ENCODE measurements around the gene SDCCAG8.

The SDCCAG8 gene

DNA sequence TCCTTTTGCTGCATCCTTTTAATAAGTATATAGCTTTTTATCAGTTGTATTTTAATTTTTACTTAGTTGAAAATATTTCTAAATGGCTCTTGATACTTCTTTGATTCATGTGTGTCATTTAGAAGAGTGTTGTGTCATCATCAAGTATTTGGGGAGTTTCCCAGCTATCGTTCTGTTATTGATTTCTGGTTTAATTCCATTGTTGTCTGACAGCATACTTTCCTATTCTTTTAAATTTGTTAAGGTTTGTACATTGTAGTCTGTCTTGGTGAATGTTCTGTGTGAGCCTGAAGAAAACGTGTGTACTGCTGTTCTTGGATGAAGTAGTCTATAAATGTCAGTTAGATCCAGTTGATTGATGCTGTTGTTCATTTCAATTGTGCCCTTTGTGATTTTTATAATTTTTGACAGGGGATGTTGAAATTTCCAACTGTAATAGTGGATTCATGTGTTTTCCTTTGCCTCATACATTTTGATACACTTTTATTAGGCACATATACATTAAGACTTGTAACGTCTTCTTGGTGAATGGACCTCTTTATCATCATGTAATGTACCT is 24.8 kb downstream of the SDCCAG8 start:
- DNase-seq (ENCODE audit: low read depth in 2 of 3, low spot score in 1 of 3) = no peak

DNA sequence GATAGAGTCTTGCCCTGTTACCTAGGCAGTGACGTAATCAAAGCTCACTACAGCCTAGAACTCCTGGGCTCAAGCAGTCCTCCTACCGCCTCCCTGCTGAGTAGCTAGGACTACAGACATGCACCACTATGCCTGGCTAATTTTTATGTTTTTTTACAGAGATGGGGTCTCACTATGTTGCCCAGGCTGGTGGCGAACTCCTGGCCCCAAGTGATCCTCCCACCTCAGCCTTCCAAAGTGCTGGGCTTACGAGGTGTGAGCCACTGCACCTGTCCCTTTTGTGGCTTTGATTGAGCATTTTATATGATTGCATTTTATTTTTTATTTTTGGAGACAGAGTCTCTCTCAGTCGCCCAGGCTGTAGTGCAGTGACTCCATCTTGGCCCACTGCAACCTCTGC is 25.8 kb downstream of the SDCCAG8 start:
- DNase-seq (ENCODE audit: low read depth in 2 of 3, low spot score in 1 of 3) = no peak

DNA sequence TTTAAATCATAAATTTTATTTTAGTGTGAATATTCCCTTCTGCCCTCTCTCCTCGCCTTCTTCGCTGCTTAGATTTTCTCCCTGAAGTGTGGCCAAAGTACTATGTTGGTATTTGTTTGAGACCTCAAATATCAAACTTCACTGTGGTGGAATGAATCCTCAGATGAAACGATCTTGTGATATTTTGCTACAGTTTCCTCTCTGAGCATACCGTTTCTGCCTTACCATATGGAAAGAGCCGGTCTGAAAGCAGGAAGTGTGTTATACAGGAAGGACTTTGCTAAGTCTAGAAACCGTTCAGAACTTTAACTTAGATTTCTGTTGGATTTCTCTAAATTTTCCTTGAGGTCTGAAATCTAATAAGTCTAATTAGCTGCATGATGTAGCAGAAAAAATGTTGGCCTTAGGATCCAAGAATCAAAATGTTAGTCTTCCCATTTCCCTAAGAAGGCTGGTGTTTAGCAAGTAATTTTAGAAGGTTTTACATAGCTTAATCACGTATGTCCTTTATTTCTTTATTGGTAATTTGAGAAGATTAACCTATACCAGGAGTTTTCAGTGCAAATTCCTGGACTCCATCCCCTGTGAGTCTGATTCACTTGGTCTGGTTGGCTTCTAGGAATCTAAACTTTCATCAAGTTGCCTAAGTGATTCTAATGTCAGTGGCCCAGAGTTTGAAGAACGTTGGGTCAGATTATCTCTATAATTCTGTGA is 30.7 kb downstream of the SDCCAG8 start:
- DNase-seq (ENCODE audit: low read depth in 2 of 3, low spot score in 1 of 3) = no peak

- DNase-seq (ENCODE audit: low read depth in 2 of 3, low spot score in 1 of 3) = no peak
Observed at GRCh38 chr1:243287123-243287460, 31.3 kb downstream of the SDCCAG8 start.

DNA sequence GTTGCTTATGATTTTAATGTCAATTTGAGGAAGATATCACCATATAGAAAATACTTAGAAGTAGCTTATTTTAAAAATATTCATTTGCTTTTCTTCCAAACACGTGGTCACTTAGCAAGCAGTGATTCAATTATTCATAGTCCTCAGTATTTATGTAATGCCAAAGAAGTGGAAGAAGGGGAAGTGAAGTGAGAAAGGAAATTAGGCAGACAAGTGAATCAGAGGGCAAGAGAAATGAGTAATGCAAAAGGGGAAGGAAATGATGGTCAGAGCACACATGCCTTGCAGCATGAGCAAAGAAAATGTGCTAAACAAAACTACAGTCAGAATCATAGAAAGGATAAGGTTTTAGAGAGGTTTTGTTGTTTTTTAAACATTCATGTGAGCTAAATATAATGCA is 31.8 kb downstream of the SDCCAG8 start:
- DNase-seq (ENCODE audit: low read depth in 2 of 3, low spot score in 1 of 3) = no peak

GRCh38 chr1:243288062-243288461 is 32.2 kb downstream of the SDCCAG8 start:
- no peak for DNase-seq (ENCODE audit: low read depth in 2 of 3, low spot score in 1 of 3)

GRCh38 chr1:243291292-243291691 is 35.5 kb downstream of the SDCCAG8 start:
- DNase-seq (ENCODE audit: low read depth in 2 of 3, low spot score in 1 of 3) = no peak

DNA sequence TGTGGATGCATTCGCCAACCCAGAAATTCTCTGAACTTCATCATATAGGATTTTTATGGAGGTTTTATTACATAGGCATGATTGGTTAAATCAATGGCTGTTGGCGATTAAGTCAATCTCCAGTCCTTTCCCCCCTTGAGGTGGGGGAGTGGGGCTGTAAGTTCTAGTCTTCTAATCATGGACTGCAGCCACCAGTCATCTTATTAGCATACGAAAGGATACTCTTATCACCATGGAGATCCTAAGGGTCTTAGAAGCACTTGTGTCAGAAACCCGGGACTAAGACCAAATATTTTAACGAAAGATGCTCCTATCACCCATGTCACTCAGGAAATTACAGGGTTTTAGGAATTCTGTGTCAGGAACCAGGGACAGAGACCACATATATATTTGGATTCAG is 36.3 kb downstream of the SDCCAG8 start:
- no peak for DNase-seq (ENCODE audit: low read depth in 2 of 3, low spot score in 1 of 3)

GRCh38 chr1:243293941-243294722 is 38.3 kb downstream of the SDCCAG8 start:
- no peak for DNase-seq (ENCODE audit: low read depth in 2 of 3, low spot score in 1 of 3)

DNA sequence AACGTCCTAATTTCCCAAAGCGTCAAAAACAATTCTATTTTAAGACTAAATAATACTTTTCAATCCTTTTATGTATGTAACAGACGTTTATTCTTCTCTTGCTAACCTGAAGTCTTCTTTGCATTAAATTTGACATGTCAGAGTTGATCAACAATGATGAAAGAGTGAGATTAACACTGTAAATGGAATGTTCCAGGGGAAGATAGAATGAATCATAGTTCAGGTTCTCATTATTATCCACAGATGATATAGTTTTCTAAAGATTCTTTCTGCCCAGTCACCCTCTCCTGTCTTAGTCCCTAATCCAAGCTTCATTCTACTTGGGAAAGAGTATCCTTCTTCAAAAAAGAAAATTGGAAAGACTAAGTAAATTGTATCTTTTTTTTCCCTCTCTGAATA is 38.9 kb downstream of the SDCCAG8 start:
- no peak for DNase-seq (ENCODE audit: low read depth in 2 of 3, low spot score in 1 of 3)

- no peak for DNase-seq (ENCODE audit: low read depth in 2 of 3, low spot score in 1 of 3)
Observed at GRCh38 chr1:243299069-243299468, 43.2 kb downstream of the SDCCAG8 start.

- no peak for DNase-seq (ENCODE audit: low read depth in 2 of 3, low spot score in 1 of 3)
Observed at GRCh38 chr1:243301059-243301458, 45.2 kb downstream of the SDCCAG8 start.

DNA sequence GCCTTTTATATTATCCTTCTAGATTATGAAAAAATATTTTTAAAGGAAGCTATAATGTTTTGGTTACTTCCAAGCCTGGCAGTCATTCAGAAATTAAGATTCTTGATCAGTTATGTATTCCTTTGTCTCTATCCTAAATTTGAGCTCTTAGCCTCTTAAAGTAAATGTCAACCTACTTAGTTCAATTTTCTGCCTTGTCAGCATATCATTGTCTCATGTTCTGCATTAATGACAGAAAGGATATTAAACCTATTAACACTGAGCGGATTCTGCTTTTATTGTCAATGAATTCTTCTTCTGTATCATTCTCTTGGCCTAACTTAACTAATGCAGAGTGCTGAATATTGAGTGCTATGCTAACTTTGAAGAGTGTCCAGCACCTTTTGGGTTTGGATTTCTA is 56.0 kb downstream of the SDCCAG8 start:
- no peak for DNase-seq (ENCODE audit: low read depth in 2 of 3, low spot score in 1 of 3)

DNA sequence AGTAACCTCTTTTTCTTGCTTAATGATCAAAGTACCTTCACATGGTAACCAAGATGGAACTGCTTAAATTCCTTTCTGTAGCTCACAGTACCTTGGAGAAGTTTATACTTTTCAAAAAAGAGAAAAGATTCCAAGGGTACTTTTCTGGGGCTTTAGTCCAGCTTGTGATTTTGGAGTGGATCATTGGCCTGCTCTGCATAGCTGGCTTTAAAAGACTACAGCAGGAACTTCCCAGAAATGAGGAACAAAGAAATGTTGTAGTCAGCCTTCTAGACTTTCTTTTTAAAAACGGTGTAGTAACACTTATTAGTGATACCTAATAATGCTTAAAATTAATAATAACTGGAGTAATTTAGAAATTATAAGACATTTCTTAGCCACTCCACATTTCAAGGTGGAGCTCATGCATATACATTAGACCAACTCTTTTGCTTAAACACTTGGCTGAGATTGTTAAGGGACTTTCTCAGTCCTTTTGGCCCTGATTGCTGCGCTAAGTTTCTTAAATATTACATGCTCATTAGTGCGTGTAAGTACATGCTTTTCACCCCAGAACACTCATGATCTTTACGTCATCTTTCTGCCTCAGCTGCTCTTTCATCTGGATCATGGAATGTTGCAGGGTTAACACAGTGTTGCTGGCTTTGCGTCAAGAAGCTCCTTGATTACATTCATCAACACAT is 57.3 kb downstream of the SDCCAG8 start:
- DNase-seq (ENCODE audit: low read depth in 2 of 3, low spot score in 1 of 3) = no peak

DNA sequence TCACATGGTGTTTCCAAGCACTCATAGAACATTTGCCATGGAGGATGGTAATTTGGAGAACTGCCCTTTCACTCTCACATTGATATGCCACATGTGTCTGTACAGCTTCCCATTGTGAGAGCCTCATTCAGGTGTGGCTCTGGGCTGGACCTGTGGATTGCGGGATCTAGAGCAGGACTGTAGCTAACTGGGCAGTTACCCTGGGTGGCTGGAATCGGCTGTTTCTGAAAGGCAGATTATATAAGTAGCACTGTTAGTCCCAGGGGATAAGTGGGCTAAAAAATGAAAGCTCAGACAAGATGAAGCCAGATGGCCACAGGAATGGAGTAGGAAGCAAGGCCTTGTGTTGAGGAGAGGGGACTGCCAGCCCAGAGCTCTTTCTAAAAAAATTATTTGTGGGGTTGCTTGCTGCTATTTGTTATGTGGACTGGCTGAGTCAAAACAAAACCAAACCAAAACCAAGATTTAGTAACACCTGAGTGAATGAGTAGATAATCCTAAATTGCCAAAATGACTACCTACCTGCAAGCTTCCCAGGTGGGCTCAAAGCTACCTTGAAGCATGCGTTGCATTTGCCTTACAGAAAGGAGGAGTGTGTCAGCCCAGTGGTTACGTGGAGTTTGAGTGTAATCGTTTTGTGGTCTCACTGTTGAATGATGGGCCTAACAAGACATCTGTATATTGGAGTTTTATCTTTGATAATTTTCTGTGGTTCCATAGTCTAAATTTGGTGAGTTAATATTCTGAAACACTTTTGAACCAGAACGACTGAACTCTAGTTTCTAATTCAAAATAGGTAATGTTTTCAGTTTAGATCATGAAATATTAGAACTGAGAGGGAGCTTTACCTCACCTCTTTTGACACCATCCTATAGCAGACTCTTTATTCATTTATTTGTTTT is 58.0 kb downstream of the SDCCAG8 start:
- DNase-seq (ENCODE audit: low read depth in 2 of 3, low spot score in 1 of 3) = no peak

- no peak for DNase-seq (ENCODE audit: low read depth in 2 of 3, low spot score in 1 of 3)
Observed at GRCh38 chr1:243315455-243315854, 59.6 kb downstream of the SDCCAG8 start.

DNA sequence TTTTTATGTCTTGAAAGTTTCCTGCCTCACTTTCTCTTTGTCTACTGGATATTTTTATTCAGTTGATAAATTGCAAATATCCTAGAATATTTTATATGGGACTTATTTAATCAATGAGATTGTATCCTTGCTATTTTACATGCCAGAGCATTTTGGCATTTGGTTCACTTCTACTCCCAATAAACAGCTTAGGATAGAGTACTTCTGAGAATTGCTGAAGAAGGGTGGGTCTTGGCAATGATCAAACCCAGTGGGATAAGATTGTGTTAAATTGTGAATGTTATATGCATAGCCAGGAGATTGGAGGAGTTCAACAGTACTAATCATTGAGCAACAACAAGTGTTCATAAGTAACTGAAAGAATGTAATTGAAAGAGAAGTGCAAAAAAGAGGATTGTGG is 60.1 kb downstream of the SDCCAG8 start:
- DNase-seq (ENCODE audit: low read depth in 2 of 3, low spot score in 1 of 3) = no peak

- DNase-seq (ENCODE audit: low read depth in 2 of 3, low spot score in 1 of 3) = no peak
Observed at GRCh38 chr1:243316366-243316989, 60.6 kb downstream of the SDCCAG8 start.

DNA sequence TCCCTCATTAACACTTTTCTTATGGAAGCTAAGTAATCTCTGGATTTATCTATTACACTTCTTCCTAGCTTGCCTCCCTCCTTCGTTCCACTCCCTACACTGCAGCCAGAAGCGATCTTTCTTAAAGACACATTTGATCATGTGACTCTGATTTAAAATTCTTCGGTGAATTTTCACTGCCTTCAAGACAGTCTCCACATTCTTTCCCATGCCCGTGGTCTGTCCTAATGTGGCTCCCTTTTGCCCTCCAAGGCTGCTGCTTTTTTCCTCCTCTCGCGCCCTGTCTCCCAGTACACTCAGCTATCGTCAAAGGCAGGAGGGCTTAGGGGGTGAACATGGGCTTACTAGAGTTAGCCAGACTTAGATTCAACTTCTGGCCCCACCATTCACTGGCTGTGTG is 64.4 kb downstream of the SDCCAG8 start:
- DNase-seq (ENCODE audit: low read depth in 2 of 3, low spot score in 1 of 3) = no peak

GRCh38 chr1:243322326-243322725 is 66.5 kb downstream of the SDCCAG8 start:
- DNase-seq (ENCODE audit: low read depth in 2 of 3, low spot score in 1 of 3) = no peak

GRCh38 chr1:243323491-243323890 is 67.7 kb downstream of the SDCCAG8 start:
- no peak for DNase-seq (ENCODE audit: low read depth in 2 of 3, low spot score in 1 of 3)
